Right lobe of liver (tissue), 6 donors: Measurements from ENCODE around the gene PLPPR2. TPM values are rescaled to one million over a fixed set of nuclear protein-coding genes. Genes with fewer than 3 reads are reported as not detected.

ENCODE experiments used
- ATAC-seq, 4 donors: fragments of 200-7000 bp; cut with Tn5 transposase; one replicate each; pipeline ENCODE4 v1.9.1; 2020; ENCODE audit warnings: mild to moderate bottlenecking in 4 of 4, moderate library complexity in 4 of 4
- DNase-seq, 3 donors: peaks; one replicate each; pipeline ENCODE4 v3.0.0-alpha.2; 2020
- H3K27ac ChIP-seq, 3 donors: fragments of 200-600 bp; one replicate each; pipeline ENCODE4 v1.8.0; 2022
- H3K27me3 ChIP-seq, 2 donors: fragments of 200-600 bp; one replicate each; pipeline ENCODE4 v1.8.0; 2022
- H3K36me3 ChIP-seq, 4 donors: fragments of 200-600 bp; sonication (generic) in 1 of 4; one replicate each; pipeline versions ENCODE4 v1.5.1 to v1.8.0; 2017 to 2022; ENCODE audit warnings: control low read depth in 1 of 4
- H3K4me1 ChIP-seq, 4 donors: fragments of 200-600 bp; sonication (generic) in 1 of 4; one replicate each; pipeline versions ENCODE4 v1.5.1 to v1.8.0; 2017 to 2022; ENCODE audit warnings: control low read depth in 1 of 4
- H3K4me3 ChIP-seq, 3 donors: fragments of 200-600 bp; one replicate each; pipeline ENCODE4 v1.8.0; 2022
- H3K9me3 ChIP-seq, 4 donors: fragments of 200-600 bp; sonication (generic) in 1 of 4; one replicate each; pipeline versions ENCODE4 v1.5.1 to v1.8.0; 2017 to 2022; ENCODE audit warnings: control low read depth in 1 of 4
- POLR2A ChIP-seq: fragments of 450-650 bp; IDR thresholded peaks from one replicate; pipeline ENCODE4 v1.6.1; 2017; ENCODE audit warnings: antibody characterized with exemption, mild to moderate bottlenecking
- WGBS: methylation state at CpG from one replicate; pipeline ENCODE4 v1.1.6; 2018; ENCODE audit warnings: low coverage, low lambda C conversion rate; ENCODE audit not compliant: insufficient coverage; ENCODE audit errors: missing lambda C conversion rate; 5-methylcytosine and 5-hydroxymethylcytosine counted together
- intact Hi-C, 2 donors: fragments of 100-400 bp; cut with DNase I; formaldehyde crosslinking; loops; one replicate each; pipeline versions ENCODE4 v1.11.2 to v1.14.1; 2022
- total RNA-seq, 6 experiments: library from RNA; depleted of rRNA in 2 of 6; stranded (reverse); fragments of >200 nt in 2 of 6; fragmentation: NEBNext Ultra II Directional in 3 of 6; extraction: Animal tissue kit (Norgen Biotek cat#: 25700) in 3 of 6; gene quantifications; one replicate each; pipeline versions ENCODE4 v1.1.0 to v1.2.4, GENCODE V29; 2016 to 2023
- TF ChIP-seq, protein P1 (sequence below), 4 donors: fragments of 200-600 bp in 3 of 4; fragments of 450-650 bp in 1 of 4; IDR thresholded peaks; one replicate each; pipeline versions ENCODE4 v1.5.1 to v1.8.0; 2016 to 2022; ENCODE audit warnings: antibody characterized with exemption in 4 of 4, mild to moderate bottlenecking in 2 of 4
- donor health status: DM: no; HTN: yes; CAD: no.
- donor health status: DM: no; HTN: no; CAD: no.
- donor health status: DM: no; HTN: no; CAD: no.
- donor health status: DM: no; HTN: yes; CAD: no.
- donor health status: DM: no; HTN: yes; CAD: no.

The PLPPR2 gene
- total RNA-seq, 6 experiments from 2014 or later: 6.7 to 17.5 (median 10.2) TPM

DNA sequence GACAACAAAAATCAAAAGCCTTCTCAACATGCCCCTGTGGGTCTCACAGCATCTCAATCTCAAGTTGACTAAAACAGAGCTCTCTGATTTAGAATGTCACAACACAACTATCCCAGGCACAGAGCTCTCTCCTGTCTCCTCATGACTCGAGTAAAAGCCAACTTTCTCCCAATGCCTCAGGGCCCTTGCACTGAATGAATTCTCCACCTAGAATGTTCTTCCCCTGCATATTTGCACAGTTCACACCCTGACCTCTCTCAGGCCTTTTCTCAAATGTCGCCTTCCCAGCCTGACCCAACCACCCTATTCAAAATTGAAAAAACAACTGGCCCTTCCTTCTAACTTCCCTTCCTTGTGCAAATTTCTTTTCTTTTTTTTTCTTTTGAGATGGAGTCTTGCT lies 15.5 kb downstream of the PLPPR2 start:
- H3K27ac ChIP-seq: no peak overlapping the region
- no peak for DNase-seq
- H3K27me3 ChIP-seq: no peaks in the 10 kb centered on the region
- intact Hi-C loops: no loop called here
- WGBS: 90% methylated on average over 2 of the region's 2 CpGs
- peaks cover 0 to 10% (median 4%) of the 10 kb centered on the region in 4 donors for H3K4me1 ChIP-seq
- no peak overlapping the region for H3K4me3 ChIP-seq
- no peak for TF ChIP-seq POLR2A
- TF ChIP-seq, protein P1, sequence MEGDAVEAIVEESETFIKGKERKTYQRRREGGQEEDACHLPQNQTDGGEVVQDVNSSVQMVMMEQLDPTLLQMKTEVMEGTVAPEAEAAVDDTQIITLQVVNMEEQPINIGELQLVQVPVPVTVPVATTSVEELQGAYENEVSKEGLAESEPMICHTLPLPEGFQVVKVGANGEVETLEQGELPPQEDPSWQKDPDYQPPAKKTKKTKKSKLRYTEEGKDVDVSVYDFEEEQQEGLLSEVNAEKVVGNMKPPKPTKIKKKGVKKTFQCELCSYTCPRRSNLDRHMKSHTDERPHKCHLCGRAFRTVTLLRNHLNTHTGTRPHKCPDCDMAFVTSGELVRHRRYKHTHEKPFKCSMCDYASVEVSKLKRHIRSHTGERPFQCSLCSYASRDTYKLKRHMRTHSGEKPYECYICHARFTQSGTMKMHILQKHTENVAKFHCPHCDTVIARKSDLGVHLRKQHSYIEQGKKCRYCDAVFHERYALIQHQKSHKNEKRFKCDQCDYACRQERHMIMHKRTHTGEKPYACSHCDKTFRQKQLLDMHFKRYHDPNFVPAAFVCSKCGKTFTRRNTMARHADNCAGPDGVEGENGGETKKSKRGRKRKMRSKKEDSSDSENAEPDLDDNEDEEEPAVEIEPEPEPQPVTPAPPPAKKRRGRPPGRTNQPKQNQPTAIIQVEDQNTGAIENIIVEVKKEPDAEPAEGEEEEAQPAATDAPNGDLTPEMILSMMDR (IDR thresholded peaks at IDR 0.05): no peak
- H3K36me3 ChIP-seq: no peaks in the 10 kb centered on the region
- no peaks in the 10 kb centered on the region for H3K9me3 ChIP-seq
- ATAC-seq: no peak

DNA sequence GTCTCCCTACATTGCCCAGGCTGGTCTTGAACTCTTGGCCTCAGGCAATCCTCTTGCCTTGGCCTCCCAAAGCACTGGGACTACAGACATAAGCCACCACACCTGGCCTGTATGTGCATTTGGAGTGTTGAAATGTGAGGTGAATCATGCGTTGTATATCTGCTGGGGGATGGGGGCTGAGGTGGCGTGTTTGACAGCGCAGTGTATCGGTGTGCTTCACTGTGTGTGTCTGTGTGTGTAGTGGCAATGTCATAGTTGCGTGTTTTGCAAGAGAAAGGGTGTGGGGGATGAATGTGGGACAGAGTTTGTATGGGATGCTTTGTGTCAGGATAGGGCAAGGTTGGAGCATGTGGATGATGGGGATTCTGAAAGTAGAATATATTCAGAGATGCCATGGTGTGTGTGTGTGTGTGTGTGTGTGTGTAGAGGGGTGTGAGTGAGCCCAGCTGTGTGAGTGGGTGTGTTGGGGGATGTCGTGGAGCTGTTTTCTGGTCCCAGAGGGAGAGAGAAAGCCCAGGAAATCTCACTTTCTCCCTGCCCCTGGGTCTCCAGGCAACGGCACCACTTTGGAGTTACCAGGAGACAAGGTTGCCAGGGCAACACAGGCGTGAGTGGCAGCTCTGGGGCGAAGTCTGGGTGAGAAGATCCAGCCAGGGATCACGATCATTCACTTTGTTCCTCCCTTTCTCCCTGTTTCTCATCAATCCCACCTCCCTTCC lies 18.1 kb downstream of the PLPPR2 start:
- H3K36me3 ChIP-seq: no peaks in the 10 kb centered on the region
- intact Hi-C loops: no loop called here
- ATAC-seq: no peak
- H3K9me3 ChIP-seq: no peaks in the 10 kb centered on the region
- TF ChIP-seq POLR2A: no peak
- TF ChIP-seq, protein P1 (IDR thresholded peaks at IDR 0.05): no peak
- no peak for DNase-seq
- H3K4me3 ChIP-seq: peak overlapping the region in 1 of 3 donors; percentile 73
- no peak overlapping the region for H3K27ac ChIP-seq
- no peaks in the 10 kb centered on the region for H3K27me3 ChIP-seq
- peaks cover 0 to 25% (median 11%) of the 10 kb centered on the region in 4 donors for H3K4me1 ChIP-seq
- 45% methylated on average over 7 of the region's 10 CpGs for WGBS

DNA sequence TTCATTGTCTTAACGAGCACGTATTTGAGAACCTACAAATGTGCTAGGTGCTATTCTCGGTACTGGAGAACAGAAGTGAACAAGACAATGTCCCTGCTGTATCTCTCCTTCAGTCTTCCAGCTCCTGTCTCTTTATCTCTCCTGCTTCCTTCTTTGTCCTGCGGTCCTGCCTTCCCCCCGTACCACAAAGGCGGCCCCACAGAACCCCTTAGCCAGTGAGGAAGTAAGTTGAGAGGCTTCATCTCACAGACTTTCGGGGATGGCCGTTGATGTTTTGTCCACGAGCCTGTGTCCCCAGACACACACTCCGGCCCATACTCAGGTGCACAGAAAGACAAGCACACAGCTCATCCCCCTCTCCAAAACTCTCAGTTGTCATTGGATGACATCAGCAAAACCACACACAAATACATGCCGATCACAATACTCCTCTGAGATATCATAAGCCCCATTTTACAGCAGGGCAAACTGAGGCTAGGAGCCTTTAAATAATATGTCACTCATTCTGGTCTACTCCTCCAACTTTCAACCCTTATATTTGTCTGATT lies 18.7 kb downstream of the PLPPR2 start:
- WGBS: 34% methylated on average over 11 of the region's 11 CpGs
- peak overlapping the region in 2 of 3 donors; percentile 64 to 73 for H3K4me3 ChIP-seq
- intact Hi-C loops: no loop called here
- ATAC-seq (no peak), DNase-seq (no peak)
- no peak for TF ChIP-seq POLR2A
- TF ChIP-seq, protein P1 (IDR thresholded peaks at IDR 0.05): no peak
- peaks cover 0 to 25% (median 11%) of the 10 kb centered on the region in 4 donors for H3K4me1 ChIP-seq
- no peaks in the 10 kb centered on the region for H3K27me3 ChIP-seq
- peak overlapping the region; percentile 71 to 89 (median 76) for H3K27ac ChIP-seq
- H3K36me3 ChIP-seq: no peaks in the 10 kb centered on the region
- no peaks in the 10 kb centered on the region for H3K9me3 ChIP-seq

DNA sequence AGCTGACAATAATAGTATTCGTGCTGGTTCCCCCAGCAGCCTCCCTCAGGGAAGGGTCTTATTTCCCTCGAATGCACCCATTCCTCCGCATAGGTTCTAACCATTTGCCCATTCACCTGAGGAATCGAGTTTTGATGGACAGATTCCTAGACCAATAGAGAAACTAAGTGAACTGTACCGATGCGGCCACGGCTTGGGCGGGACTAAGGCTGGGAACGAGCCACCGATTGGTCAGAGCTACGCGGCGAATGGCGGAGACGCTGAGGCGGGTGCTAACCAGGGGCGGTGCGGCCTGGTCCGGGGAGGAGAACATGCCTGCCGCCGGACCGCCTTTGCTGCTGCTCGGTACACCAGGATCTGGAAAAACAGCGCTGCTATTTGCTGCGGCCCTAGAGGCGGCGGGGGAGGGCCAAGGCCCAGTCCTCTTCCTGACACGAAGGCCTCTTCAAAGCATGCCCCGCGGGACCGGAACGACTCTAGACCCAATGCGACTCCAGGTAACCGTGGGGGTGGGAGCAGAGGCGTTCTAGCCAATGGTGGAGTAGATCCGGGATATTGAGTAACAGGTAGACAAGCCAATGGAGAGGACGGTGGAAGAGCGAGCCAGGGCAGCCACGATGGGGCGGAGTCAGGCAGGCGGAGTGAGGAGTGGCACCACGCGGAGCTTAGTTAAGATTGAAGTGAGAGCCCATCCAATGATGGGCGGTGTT lies 19.4 kb downstream of the PLPPR2 start, which contains the start of gene SWSAP1:
TSS of gene SWSAP1 (plus strand) at position 234 of the 710 bp plus-strand sequence. CDS start at position 249, 15 bp downstream.
- peak within 1 kb of the TSS; percentile 89 to 93 (median 89) for H3K27ac ChIP-seq
- intact Hi-C loops: no loop called here
- peak within 1 kb of the TSS; percentile 54 to 73 (median 64) for H3K4me3 ChIP-seq
- H3K9me3 ChIP-seq: no peaks in the 10 kb centered on the region
- H3K36me3 ChIP-seq: no peaks in the 10 kb centered on the region
- H3K4me1 ChIP-seq: peaks cover 0 to 25% (median 11%) of the 10 kb centered on the region in 4 donors
- no peaks in the 10 kb centered on the region for H3K27me3 ChIP-seq
- ATAC-seq: peak; percentile 84 to 95 (median 92)
- under 1% methylated on average over 33 of the region's 44 CpGs for WGBS
- peak; percentile 98 to 99 (median 99) for DNase-seq
- TF ChIP-seq POLR2A: no peak
- TF ChIP-seq, protein P1 (IDR thresholded peaks at IDR 0.05): no peak
